Erythroblast (primary cell): Measurements from ENCODE around the gene LSAMP.

Experiments
- GATA1 ChIP-seq: IDR thresholded peaks from 2 replicates; pipeline ENCODE4 v1.6.1; 2011; ENCODE audit warnings: low read depth, mild to moderate bottlenecking, control low read depth, low read length, moderate library complexity
- POLR2A ChIP-seq: IDR thresholded peaks from 2 replicates; pipeline ENCODE4 v1.6.1; 2011; ENCODE audit warnings: mild to moderate bottlenecking, low read length

GRCh38 chr3:116077557-116077956 is 367.7 kb downstream of the LSAMP start:
- TF ChIP-seq POLR2A = no peak
- no peak for TF ChIP-seq GATA1
